Measurements from ENCODE around the gene FERMT1.

DNA sequence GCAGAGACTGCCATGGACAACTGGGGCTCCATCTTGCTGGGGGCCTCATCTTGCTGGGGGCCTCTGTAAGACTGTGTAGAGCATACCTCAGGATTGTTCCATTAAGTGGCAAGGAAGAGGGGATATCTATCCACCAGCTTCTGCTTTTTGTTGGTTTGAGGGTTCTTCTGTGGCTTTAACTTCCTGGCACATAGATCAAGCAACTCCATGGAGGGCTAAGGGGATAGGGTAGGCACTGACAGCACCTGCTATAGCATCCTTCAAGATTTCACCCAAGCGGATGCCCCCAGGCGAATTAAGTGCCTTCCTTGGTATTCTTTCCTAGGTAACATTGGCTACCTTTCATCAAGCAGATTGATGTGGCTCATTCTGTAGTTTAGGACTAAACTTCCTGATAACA is 65.1 kb downstream of the FERMT1 start:
- TF ChIP-seq CTCF (IDR thresholded peaks at IDR 0.05): no peak
- no peak for TF ChIP-seq POLR2A (IDR thresholded peaks at IDR 0.05)
- TF ChIP-seq POLR2AphosphoS5 (IDR thresholded peaks at IDR 0.05; ENCODE audit: insufficient read depth in 1 of 2, low read depth in 1 of 2): no peak
